IMR-90 (cell line): ENCODE results near the gene MRTFA. TPM values are rescaled to one million over a fixed set of nuclear protein-coding genes. Genes with fewer than 3 reads are reported as not detected.

Experiments
- ATAC-seq: fragments of 200-7000 bp; cut with Tn5 transposase; 2 replicates; pipeline ENCODE4 v1.9.1; 2020; ENCODE audit warnings: low read depth, mild to moderate bottlenecking, moderate library complexity
- BruUV-seq: library from RNA; stranded (reverse); fragments of 400-500 nt; replicated peaks from 2 replicates; lab custom pipeline; 2021; lab: Mats Ljungman, UMichigan
- CTCF ChIA-PET: fragments of 300-600 bp; formaldehyde crosslinking; extraction: SDS; loops from one replicate; lab custom pipeline; 2021; ENCODE audit warnings: antibody characterized with exemption; lab: Yijun Ruan, JAX
- POLR2A ChIA-PET: fragments of 300-600 bp; sonication (Branson Sonifier 250); formaldehyde crosslinking; loops from one replicate; lab custom pipeline; 2022; ENCODE audit warnings: antibody characterized with exemption; ENCODE audit not compliant: unreplicated experiment; lab: Charles Lee
- DNase-seq: peaks from one replicate; pipeline ENCODE4 v3.0.0; 2013
- H2AFZ ChIP-seq: replicated peaks from 2 replicates; pipeline ENCODE3; 2013; ENCODE audit warnings: low read length, mild to moderate bottlenecking; ENCODE audit not compliant: poor library complexity
- H2AK5ac ChIP-seq: 2 replicates; pipeline ENCODE4 v1.6.1; 2013; ENCODE audit warnings: low read depth, low read length, inconsistent platforms
- H2AK9ac ChIP-seq: replicated peaks from 2 replicates; pipeline ENCODE3; 2013; ENCODE audit warnings: mild to moderate bottlenecking, low read depth, low read length, moderate library complexity; ENCODE audit not compliant: poor library complexity
- H2BK120ac ChIP-seq: 2 replicates; pipeline ENCODE4 v1.6.1; 2013; ENCODE audit warnings: low read depth, low read length, inconsistent platforms
- H2BK15ac ChIP-seq: 3 replicates; pipeline ENCODE4 v1.6.1; 2013; ENCODE audit warnings: low read depth, low read length, inconsistent platforms
- H2BK20ac ChIP-seq: 2 replicates; pipeline ENCODE4 v1.6.1; 2013; ENCODE audit warnings: low read depth, mild to moderate bottlenecking, inconsistent platforms, low read length, moderate library complexity
- H2BK5ac ChIP-seq: 2 replicates; pipeline ENCODE4 v1.6.1; 2013; ENCODE audit warnings: mild to moderate bottlenecking, low read depth, low read length, inconsistent platforms; ENCODE audit not compliant: poor library complexity, severe bottlenecking
- H3K14ac ChIP-seq: replicated peaks from 2 replicates; pipeline ENCODE4 v1.6.1; 2013; ENCODE audit warnings: low read depth, low read length, inconsistent platforms
- H3K18ac ChIP-seq: 2 replicates; pipeline ENCODE4 v1.6.1; 2013; ENCODE audit warnings: low read depth, low read length, control low read depth
- H3K23ac ChIP-seq: 2 replicates; pipeline ENCODE4 v1.6.1; 2013; ENCODE audit warnings: low read depth, low read length, inconsistent platforms
- H3K27ac ChIP-seq: 2 replicates; pipeline ENCODE4 v1.5.1; 2013; ENCODE audit warnings: mild to moderate bottlenecking, control low read depth, low read length; ENCODE audit not compliant: insufficient read depth
- H3K27me3 ChIP-seq: 2 replicates; pipeline ENCODE4 v1.6.1; 2013; ENCODE audit warnings: low read length; ENCODE audit not compliant: control insufficient read depth, insufficient read depth
- H3K36me3 ChIP-seq: 2 replicates; pipeline ENCODE4 v1.6.1; 2013; ENCODE audit warnings: low read length, mixed read lengths; ENCODE audit not compliant: control insufficient read depth, insufficient read depth
- H3K4ac ChIP-seq: 2 replicates; pipeline ENCODE4 v1.6.1; 2013; ENCODE audit warnings: low read depth, low read length, inconsistent platforms
- H3K4me1 ChIP-seq: 2 replicates; pipeline ENCODE4 v1.6.1; 2013; ENCODE audit warnings: low read length, mixed read lengths; ENCODE audit not compliant: control insufficient read depth, insufficient read depth
- H3K4me2 ChIP-seq: 2 replicates; pipeline ENCODE4 v1.6.1; 2013; ENCODE audit warnings: low read depth, mild to moderate bottlenecking, control low read depth, low read length, moderate library complexity
- H3K4me3 ChIP-seq: 2 replicates; pipeline ENCODE4 v1.5.1; 2013; ENCODE audit warnings: low read depth, mild to moderate bottlenecking, control low read depth, low read length, moderate library complexity; ENCODE audit not compliant: insufficient read depth
- H3K56ac ChIP-seq: 2 replicates; pipeline ENCODE4 v1.6.1; 2013; ENCODE audit warnings: low read length, inconsistent platforms; ENCODE audit not compliant: insufficient read depth; ENCODE audit errors: extremely low read depth
- H3K79me1 ChIP-seq, 2 experiments: 2 replicates each; pipeline ENCODE4 v1.6.1; 2013; ENCODE audit warnings: low read length in 2 of 2, inconsistent platforms in 1 of 2, low read depth in 1 of 2
- H3K9ac ChIP-seq: 2 replicates; pipeline ENCODE4 v1.6.1; 2013; ENCODE audit warnings: low read depth, low read length, control low read depth
- H3K9me1 ChIP-seq: 2 replicates; pipeline ENCODE4 v1.6.1; 2013; ENCODE audit warnings: low read length, inconsistent platforms; ENCODE audit not compliant: insufficient read depth
- H3K9me3 ChIP-seq: 2 replicates; pipeline ENCODE4 v1.6.1; 2013; ENCODE audit warnings: low read length; ENCODE audit not compliant: control insufficient read depth, insufficient read depth
- H4K20me1 ChIP-seq: 2 replicates; pipeline ENCODE4 v1.6.1; 2013; ENCODE audit warnings: low read length, inconsistent platforms; ENCODE audit not compliant: insufficient read depth
- H4K5ac ChIP-seq: 2 replicates; pipeline ENCODE4 v1.6.1; 2013; ENCODE audit warnings: mild to moderate bottlenecking, low read depth, low read length, control low read depth
- H4K8ac ChIP-seq, 2 experiments: 2 replicates each; pipeline ENCODE4 v1.6.1; 2013; ENCODE audit warnings: low read depth in 2 of 2, low read length in 2 of 2, control low read depth in 1 of 2, inconsistent platforms in 1 of 2
- H4K91ac ChIP-seq: 2 replicates; pipeline ENCODE4 v1.6.1; 2013; ENCODE audit warnings: low read depth, low read length, inconsistent platforms; ENCODE audit not compliant: insufficient read depth
- BHLHE40 ChIP-seq: fragments of 150-350 bp; IDR thresholded peaks from 2 replicates; pipeline ENCODE4 v1.6.1; 2016; ENCODE audit warnings: mild to moderate bottlenecking, low read depth, low read length
- CEBPB ChIP-seq: IDR thresholded peaks from 2 replicates; pipeline ENCODE4 v1.6.1; 2012; ENCODE audit warnings: low read depth, low read length, improper control_type of control experiment
- CTCF ChIP-seq: conservative IDR thresholded peaks from 2 replicates; pipeline ENCODE4 v1.5.1; 2012; ENCODE audit warnings: mild to moderate bottlenecking, low read depth, low read length, improper control_type of control experiment
- ELK1 ChIP-seq: fragments of 150-350 bp; IDR thresholded peaks from 2 replicates; pipeline ENCODE4 v1.6.1; 2016; ENCODE audit warnings: low read depth, mild to moderate bottlenecking, low read length, moderate library complexity, borderline replicate concordance
- POLR2A ChIP-seq: IDR thresholded peaks from 2 replicates; pipeline ENCODE4 v1.6.1; 2012; ENCODE audit warnings: mild to moderate bottlenecking, low read depth, low read length
- WGBS, 2 experiments: methylation state at CpG; one replicate each; pipeline versions ENCODE4 v1.1.5 to v1.1.7; 2013; ENCODE audit warnings: missing lambda C conversion rate in 2 of 2; ENCODE audit not compliant: insufficient read length in 1 of 2; ENCODE audit errors: extremely low coverage in 2 of 2; 5-methylcytosine and 5-hydroxymethylcytosine counted together
- dilution Hi-C: fragments of 300-500 bp; cut with HindIII; formaldehyde crosslinking; loops from one replicate; pipeline ENCODE4 v1.14.3; 2018; ENCODE audit warnings: low sequenced_read_pairs; ENCODE audit not compliant: unreplicated experiment
- in situ Hi-C: fragments of 300-500 bp; cut with MboI; formaldehyde crosslinking; loops from 3 replicates; pipeline ENCODE4 v1.14.3; 2019; ENCODE audit warnings: low sequenced_read_pairs, inconsistent platforms, mixed read lengths
- intact Hi-C: fragments of 100-400 bp; cut with micrococcal nuclease; formaldehyde crosslinking; loops from 2 replicates; pipeline ENCODE4 v1.10.0; 2022
- polyA plus RNA-seq, 3 experiments: library from polyadenylated mRNA; depleted of rRNA; stranded (reverse); fragments of >200 nt; gene quantifications; 2 replicates each; pipeline ENCODE4 v1.2.3, GENCODE V29; 2012; ENCODE audit warnings: low replicate concordance in 1 of 3
- total RNA-seq: library from RNA; depleted of rRNA; stranded (reverse); fragments of >200 nt; gene quantifications from 2 replicates; pipeline ENCODE4 v1.2.3, GENCODE V29; 2012

The MRTFA gene
- total and polyA plus RNA-seq, 2 of the 4 experiments (the other 2 are of a cell fraction), result 12.5 to 17.2 TPM

- Histone ChIP-seq H3K4me3 (no peak overlapping the region), H4K20me1 (peaks cover 22% of the 10 kb centered on the region; the same call in 1 of the 2 replicates), H3K4me1 (peaks cover 3% of the 10 kb centered on the region), H4K8ac (no peak overlapping the region), H2AK9ac (no peak overlapping the region), H3K9me1 (peaks cover 2% of the 10 kb centered on the region; the same call in 1 of the 2 replicates), H3K79me1 (peaks cover 44 to 72% of the 10 kb centered on the region in 2 experiments), H2BK15ac (no peak overlapping the region), H3K36me3 (peaks cover 3% of the 10 kb centered on the region; the same call in 1 of the 2 replicates), H3K4me2 (no peak overlapping the region), H3K4ac (no peak overlapping the region), H3K56ac (no peak overlapping the region), H3K14ac (no peak overlapping the region), H2BK120ac (no peak overlapping the region), H3K27me3 (no peaks in the 10 kb centered on the region), H2AK5ac (no peak overlapping the region), H2AFZ (no peak overlapping the region), H3K9me3 (no peaks in the 10 kb centered on the region), H3K27ac (no peak overlapping the region), H4K5ac (no peak overlapping the region), H2BK20ac (no peak overlapping the region), H3K23ac (no peak overlapping the region), H3K9ac (no peak overlapping the region), H3K18ac (no peak overlapping the region), H2BK5ac (no peak overlapping the region), H4K91ac (no peak overlapping the region)
- DNase-seq (no peak), ATAC-seq (no peak)
- ChIA-PET CTCF (no interaction called here), POLR2A (no interaction called here)
- intact Hi-C loops, result no loop called here
- WGBS, 2 experiments, result no CpG with 5 or more reads among the region's 2 CpGs
- BruUV-seq, result no TSS peak
- in situ Hi-C loops, result no loop called here
- dilution Hi-C loops, result no loop called here
- no peak for TF ChIP-seq CEBPB
- no peak for TF ChIP-seq ELK1
- TF ChIP-seq CTCF, result no peak
- TF ChIP-seq POLR2A, result no peak
- no peak for TF ChIP-seq BHLHE40
Observed at GRCh38 chr22:40472051-40472450, 164.5 kb downstream of the MRTFA start.
